G401.6 (cell line): ENCODE data around the gene SLC35A2.

Experiments
- FAIRE-seq: peaks from 2 replicates; lab custom pipeline; 2012; peaks lifted over from hg19 to GRCh38; lab: Jason Lieb, UNC

The SLC35A2 gene

DNA sequence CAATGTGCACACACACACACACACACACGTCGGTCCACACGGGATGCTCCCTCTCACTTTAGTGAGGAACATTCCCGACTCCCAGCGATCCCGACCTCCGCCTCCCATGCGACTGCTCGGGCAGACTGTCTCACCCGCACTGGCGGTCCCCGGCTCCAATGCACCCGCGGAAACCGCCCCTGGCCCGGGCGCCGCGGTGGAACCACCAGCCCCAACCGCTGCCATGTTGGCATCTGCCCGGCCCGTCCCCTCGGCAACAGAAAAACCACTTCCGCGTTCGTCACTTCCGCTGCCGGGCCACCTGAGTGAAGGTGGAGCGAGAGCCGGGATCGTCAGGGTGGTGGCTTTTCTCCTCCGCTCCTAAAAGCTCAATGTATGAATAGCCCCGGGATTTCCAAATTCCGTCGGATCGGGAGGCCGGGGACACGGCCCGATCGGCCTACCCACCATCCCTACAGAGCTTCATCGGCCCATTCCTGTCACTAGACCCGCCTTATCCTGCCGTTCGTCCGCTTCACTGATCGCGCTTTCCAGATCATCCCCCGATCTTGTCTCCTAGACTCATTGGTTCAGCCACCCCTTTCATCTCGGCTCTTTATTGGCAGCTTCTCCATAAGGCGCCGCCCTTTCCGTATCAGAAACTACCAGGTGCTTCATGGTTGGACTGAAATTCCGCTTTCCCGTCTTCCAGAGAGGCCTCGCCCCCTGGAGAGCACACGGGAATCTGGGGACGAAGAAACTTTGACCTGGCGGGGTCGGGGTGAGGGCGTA is at the start of gene SLC35A2:
SLC35A2 (minus strand) TSS at position 235 of the 771 bp plus-strand sequence; CDS start at position 225, 10 bp downstream.
- FAIRE-seq: peak; percentile 94

DNA sequence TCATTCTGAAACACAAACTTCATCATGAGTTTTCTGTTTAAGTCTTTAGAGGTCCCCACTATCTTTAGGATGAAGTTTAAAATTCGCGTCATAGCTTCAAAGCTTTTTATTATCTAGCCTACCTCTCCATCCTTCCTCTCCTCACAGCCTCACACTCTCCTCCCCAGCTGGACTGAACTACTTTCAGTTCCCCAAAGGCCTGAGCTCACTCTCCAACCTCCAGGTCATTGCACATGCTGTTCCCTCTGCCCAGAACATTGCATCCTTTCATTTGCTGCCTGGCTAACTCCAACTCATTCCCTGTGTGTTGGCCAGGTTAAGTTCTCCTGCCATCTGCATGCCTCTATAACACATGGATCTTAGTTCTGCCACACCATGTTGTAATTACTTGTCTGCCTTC is 48.8 kb upstream of the SLC35A2 start:
- no peak for FAIRE-seq

DNA sequence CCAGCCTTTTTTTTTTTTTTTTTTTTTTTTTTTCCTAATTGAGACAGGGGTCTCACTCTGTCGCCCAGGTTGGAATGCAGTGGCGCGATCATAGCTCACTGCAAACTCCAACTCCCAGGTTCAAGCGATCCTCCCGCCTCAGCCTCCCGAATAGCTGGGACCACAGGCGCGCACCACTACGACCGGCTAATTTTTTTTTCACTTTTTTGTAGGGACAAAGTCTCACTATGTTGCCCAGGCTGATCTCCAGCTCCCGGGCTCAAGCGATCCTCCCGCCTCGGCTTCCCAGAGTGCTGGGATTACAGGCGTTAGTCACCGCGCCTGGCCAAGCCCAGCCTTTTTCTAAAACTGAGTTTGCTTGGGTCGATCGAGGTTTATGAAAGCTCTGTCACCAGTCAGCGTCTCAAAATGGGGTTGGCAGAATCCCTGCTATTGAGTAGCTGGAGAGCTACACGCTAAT is 47.2 kb upstream of the SLC35A2 start:
- FAIRE-seq: no peak

DNA sequence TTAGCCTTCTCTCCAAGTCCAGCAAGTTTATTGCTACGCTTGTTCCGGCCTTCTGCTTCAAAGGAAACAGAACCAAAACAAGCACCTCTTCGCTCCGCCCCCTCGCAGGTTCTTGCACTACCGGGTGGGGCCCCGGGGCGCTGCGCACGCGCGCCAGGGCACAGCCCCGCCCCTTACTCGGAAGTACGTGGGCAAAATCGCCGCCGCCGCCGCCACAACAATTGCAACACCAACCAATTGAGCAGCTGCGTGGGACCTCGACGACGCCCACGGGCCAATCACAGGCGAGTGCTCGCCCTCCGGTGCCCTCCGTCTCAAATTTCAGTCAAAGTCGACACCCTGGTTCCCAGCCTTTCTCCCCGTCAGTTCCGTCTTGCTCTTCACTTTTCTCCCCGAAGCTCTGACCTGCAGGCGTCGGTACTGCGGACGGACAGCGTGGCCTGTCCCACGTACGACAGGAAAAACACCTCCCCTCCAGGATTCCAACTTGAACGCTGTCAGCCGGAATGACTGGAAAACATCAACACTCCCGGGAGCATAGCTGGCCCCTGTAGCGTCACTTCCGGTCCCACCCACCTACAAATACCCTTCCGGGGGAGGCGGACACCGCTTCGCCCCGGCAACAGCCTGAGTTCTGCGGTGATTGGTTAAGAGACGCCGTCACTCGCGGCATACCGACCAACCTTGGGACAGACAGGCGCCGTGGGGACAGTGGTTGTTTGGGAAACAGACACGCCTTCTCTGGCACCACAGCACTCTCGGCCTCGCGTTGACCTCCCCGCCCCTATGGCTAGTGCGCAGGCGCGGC is 46.6 kb upstream of the SLC35A2 start:
- peak; percentile 100 for FAIRE-seq

DNA sequence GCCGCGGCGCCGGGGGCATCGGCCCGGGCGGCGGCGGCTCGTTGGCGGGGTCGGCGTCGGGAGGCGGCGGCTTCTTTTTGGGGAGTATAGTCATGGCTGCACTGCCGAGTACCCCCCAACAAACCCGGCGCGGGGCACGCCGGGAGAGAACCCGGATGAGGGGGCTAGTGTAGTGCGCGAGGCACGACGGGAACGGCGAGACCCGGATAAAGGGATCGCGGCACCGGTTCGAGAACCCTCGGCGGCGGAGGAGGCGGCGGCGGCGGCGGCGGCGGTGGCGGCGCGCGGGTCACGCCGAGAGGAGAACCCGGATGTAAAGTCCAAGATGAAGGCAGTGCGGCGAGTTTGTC is 46.0 kb upstream of the SLC35A2 start, which contains the start of gene OTUD5:
OTUD5 (minus strand) TSS at position 131 of the 350 bp plus-strand sequence; CDS start at position 94, 37 bp downstream.
- FAIRE-seq: no peak

DNA sequence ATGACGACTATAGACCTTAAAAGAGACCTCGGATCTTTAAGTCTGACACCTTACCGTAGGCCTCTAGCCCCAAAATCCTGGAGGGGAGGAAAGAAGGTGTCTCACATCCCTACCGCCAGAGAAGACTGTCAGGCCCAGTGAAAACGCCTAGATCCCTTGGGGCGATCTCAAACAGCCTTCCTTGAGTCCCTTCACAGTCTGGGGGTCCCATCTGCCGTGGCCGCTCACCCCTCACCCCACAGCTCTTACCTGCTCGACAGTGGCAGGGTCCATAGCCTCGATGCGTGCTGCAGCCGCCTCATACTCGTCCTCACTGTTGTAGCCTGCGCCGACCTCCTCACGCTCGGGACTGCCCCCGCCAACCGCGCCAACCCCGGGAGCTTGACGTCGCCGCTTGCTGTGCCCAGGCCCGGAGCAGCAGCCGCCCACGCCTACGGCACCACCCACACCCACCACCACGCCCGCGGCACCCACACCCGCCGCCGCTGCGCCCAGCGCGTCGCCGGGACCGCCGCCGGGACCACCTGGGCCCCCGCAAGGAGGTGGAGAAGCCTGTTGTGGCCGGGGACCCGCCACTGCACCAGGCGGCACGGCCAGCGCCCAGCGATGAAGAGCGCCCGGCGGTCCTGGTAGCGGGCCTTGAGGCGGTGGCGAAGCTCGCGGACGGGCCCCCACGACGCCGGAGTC is 45.4 kb upstream of the SLC35A2 start:
- no peak for FAIRE-seq

DNA sequence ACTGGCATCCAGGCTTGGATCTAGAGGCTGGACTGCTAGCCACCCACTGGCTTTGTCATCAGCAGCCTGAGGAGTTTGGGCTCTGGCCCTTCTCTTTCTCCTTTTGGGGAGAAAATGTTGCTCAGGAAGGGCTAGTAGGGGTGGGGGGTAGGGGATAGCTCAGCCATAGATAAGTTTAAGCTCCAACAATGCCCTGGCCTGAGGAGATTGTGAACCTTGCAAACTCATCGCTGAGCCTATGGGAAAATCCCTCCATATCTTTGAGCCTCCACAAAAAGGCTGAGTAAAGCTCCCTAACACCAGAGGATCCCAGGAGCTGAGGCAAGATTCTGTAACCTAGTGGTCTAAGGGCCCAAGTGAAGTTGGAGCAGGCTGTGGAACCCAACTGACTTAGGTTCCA is 37.1 kb upstream of the SLC35A2 start:
- FAIRE-seq: no peak

DNA sequence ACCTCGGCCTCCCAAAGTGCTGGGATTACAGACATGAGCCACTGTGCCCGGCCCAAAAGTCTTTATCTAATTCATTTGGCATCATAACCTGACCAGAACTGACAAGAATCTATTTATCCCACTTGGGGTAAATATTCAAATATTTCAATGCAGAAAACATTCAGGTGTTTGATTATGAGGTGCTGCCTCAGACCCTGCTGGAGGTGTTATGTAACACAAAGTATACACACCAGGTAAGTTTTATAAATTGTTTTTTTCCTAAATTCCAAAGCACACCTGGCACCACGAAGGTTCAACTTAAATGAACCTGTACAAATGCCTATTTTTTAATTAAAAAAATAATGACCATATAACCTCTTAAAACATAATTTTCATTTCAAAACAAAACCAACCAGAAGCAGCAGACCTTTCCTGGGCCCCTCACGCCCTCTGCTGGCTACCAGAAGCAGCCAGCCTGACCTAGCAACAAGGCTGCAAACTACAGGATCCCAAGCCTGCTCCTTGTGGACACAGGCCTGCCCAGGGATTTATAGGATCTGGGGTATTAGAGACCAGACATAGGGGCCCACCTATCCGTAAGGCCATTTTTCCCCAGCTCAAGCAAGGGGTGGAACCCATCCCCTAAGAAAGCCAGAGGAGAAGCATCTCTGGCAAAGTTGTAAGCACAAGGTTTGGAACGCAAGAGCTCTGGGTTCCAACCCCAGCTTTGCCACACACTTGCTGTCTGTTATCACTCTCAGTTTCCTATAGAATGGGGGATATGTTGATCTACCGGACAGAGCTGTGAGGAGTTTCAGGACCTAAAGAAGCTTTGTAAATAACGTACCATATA is 34.3 kb upstream of the SLC35A2 start:
- peak; percentile 95 for FAIRE-seq

DNA sequence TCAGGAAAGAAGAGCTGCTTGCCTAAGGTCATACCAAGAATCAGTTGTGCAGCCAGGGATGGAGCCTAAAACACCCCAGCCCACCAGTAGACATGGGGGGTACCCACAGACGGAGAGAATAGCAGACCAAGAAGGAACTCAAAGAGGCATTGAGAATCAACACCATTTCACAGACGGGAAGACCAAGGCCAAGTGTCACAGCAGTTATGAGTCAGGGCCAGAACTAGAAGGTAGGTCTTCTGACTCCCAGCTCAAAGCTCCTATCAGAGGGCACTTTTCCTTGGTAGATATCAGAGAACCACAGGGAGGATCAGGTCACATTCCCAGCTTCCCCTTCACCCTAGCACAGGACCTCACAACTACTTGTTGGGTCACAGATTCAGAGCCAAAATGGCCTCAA is 31.4 kb upstream of the SLC35A2 start:
- FAIRE-seq: no peak

DNA sequence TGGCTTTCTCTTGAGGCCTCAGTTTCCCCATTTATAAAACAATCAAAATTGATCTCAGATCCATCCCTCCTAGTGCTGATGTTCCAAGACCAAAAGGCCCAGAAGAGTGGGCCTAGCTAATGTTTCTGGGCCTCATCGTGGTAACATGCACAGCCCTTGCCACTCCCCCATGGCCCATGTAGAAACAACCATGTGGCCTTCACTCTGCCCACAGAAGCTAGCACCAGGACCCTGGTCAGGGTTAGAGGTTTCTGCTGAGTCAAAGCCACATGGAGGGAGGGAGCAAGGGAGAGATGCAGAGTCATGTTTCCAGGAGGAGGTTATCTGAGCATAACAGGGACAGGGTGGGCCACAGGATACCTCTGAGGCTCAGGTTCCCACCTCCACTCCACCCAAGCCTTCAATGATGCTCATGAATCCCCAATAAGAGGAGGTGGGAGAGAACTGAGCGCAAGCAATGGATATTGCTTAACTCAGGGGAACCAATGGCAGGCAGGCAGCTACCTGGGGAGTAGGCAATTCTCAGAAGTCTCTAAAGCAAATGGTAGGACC is 29.0 kb upstream of the SLC35A2 start:
- no peak for FAIRE-seq

DNA sequence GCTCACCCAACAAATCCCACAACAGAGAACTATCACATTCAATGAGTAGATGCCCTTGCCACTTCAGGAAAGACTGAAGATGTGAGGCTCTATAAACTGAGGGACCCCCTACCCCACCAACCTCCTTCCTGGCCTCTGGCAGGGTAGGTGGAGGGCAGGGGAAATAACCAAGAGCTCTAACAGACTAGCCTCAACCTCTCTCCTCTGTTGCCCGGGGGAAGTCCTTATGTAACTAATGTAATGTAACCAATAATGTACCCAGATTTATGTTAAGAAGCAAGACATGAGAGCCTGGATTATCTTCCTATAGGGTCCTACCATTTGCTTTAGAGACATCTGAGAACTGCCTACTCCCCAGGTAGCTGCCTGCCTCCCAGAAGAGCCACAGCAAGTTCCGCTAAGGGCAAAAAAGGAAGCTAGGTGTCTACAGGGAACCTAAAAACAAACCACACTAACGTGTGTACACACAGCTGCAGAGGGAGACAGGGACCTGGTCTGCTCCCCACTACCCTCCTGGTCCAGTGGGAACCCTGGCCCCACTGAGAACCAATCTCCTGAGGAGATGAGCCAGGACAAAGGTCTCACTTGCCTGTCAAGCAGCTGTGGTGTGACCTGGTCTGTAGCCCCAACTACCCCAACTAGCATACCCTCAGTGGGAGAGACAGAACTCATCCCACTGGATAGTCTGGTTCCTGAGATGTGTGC is 28.2 kb upstream of the SLC35A2 start:
- FAIRE-seq: no peak

DNA sequence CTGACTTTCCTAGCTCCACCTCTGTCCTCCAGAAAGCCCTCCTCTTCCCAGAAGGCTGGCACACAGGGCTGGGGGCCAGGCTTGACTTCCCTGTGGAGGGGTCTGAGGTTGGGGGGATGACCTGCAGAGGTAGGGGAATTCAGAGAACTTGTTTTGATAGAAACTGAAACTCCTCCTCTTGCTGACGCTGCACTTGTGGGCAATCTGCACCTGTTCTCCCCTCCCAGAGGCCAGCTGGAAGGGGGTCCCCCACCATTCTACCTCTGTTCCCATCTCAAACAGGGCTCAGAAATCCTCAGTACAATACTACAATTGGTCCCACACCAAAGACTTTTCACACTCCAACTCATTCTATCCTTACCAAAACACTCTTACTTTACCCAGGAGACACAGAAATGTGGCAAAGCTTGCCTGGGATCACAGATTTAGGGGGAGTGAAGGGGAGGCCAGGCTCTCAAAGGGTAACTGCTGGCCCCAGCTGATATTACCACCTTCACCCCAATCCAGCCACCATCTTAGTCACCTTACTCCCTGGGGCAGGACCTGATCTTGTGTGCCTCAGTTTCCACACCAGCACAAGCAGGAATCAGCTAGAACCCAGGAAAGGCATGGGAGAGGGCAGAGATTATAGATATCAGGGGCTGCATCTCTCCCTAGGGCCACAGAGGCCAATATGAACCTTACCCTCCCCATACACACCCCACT is 27.4 kb upstream of the SLC35A2 start:
- FAIRE-seq: no peak

DNA sequence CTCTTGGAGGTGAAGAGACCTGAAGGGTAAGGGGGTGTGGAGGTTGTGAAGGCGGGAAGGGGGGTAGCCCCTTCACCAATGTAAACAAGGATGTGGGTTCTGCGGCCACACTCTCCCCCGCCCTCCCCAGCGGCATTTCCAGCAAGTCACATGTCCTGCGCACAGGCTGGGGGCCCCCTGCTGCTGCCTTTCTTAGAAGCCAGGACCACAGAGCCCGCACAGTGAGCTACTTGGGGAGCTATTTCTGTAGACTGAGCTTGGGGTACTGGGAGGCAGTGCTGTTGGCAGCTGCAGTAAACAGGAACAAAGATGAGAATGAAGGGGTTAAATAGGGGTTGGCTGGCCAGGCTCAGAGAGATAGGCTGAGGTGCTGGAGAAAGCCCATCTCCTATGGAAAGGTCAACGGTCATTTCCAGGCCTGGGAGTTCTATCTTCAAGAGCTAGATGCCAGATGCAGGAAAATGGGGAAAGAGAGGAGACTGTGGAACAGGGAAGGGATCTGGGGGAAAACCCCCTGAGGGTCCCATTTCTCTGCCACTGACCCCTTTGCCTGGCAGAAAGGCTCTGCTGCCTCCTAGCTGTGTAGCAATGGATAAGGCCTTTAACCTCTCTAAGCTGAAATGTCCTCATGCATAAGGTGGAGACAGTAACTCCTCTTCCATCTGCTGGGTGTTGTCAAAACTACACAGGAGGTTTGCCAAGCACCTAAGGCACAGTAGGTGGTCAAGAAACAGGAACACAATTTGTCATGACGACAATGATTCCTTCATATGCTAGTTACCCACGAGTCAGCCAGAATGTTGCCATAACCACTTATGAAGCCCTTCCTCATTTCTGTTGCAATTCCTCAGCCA is 25.8 kb upstream of the SLC35A2 start:
- no peak for FAIRE-seq

DNA sequence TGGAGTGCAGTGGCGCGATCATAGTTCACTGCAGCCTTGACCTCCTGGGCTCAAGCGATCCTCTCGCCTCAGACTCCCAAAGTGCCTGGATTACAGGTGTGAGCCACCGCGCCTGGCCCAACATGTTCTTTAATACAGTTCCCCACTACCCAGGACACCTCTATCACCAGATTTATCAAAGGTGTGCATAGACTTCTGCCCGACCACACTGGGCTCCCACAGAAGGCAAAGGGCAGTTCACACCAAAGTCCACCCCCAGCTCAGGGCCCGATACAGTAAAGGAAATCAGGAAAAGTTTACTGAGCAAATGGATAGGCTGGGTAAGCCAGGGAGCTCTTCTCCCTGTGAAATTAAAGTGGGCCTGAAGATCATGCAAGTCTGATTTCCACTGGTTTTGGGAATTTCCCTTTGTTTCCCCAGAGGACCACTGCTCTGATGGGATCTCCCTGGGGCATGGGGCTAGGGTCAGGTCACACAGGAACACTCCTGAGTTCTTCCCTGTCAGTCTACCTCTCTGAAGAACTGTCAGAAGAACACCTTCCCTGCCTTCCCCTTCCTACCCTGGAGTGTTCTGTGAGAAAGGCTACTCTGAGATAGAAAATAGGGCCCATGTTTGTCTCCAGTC is 25.1 kb upstream of the SLC35A2 start:
- FAIRE-seq: no peak

DNA sequence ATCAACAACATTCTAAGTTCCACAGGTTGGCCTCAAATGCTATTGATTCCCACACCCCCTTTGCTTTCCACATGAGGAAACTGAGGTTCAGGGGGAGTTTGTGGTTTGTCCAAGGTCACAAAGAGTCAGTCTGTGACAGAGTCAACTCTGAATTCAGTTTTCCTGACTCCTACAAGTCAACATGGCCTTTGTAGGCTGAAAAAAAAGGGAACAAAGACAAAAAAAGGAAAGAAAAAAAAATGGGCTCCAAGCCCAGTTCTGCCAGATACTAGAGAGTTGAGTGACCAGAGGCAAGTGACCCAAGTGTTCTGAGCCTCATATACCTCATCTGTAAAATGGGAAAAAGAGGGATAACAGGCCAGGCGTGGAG is 23.8 kb upstream of the SLC35A2 start:
- no peak for FAIRE-seq

DNA sequence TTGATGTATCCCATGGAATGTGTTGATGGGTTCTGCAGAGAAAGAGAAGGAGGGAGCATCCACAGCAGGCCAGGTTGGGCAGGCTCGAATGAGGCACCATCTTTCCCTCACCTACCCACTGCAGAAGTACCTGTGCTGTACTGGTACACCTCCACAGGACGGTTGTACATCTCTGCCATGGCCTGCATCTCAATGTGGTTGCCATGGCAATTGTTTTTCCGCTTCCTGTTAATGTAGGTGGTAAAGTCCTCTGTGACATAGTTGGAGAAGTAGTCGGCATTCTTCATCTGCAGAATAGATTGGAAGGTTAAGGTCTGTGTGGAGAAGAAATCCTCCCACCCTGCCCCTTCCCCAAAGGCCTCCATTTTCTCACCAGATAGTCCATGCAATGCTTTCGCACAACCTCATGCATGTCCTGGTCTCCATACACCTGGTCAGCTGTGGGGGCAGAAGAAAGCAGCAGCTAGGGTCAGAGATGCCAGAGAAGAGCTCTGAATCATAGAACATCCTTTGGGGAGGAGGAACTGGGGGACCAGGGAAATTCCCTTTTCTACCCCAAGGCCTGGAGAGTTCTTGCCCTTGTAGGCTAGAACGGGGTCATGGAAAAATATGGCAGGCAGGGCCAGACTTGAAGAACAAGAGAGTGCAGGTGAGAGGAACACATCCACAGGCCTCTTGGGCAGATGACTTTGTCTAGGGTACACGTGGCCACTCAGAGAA is 23.3 kb upstream of the SLC35A2 start:
- FAIRE-seq: no peak

DNA sequence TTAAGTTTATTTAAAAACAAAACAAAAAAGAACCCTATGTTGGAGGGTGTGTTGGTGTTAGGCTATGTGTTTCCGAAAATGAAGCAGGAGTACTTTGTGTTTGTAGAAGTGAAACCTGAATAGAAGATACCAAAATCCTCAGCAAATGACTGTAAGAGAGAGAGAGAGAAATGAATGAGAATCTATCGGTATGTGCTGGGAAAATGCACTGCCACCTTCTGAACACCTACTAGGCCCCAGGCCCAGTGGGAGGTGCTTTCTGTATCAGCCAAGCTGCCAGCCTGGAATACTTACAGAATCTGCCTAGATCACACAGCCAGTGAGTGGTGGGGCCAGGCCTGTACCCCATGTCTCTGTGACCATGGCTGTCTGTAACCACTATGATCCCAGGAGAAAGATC is 22.3 kb upstream of the SLC35A2 start:
- FAIRE-seq: no peak

DNA sequence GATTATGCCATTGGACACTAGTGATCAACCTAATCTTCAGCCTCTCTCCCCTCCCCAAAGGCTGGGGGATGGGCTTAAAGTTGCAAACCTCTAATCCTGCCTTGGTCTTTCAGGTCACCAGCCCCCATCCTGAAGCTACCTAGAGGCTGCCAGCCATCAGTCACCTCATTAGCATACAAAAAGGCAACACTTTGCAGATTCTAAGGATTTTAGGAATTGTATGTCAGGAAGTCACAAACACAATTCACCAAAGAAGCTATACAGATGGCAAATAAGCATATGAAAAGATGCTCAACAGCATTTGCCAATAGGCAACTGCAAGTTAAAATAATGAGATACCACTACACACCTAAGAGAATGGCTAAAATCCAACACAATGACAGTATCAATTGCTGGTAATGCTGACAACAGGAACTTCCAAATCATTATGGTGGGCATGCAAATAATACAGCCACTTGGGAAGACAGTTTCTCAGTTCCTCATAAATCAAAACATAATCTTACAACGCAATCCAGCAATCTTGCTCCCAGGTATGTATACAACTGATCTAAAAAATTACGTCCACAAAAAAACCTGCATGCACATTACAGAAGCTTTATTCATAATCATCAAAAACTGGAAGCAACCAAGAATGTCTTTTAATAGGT is 16.4 kb upstream of the SLC35A2 start:
- FAIRE-seq: no peak
